NCI-H69 (cell line): ENCODE measurements around the gene DUOX2.
"Not testable (repeated sequence)": the region's sequence is repeated elsewhere in the genome, so short reads cannot be mapped to it uniquely, and the experiment has no call there.

Experiments used
- DNase-seq: peaks from one replicate; lab custom pipeline; 2025; lab: John Stamatoyannopoulos, UW

The DUOX2 gene

DNA sequence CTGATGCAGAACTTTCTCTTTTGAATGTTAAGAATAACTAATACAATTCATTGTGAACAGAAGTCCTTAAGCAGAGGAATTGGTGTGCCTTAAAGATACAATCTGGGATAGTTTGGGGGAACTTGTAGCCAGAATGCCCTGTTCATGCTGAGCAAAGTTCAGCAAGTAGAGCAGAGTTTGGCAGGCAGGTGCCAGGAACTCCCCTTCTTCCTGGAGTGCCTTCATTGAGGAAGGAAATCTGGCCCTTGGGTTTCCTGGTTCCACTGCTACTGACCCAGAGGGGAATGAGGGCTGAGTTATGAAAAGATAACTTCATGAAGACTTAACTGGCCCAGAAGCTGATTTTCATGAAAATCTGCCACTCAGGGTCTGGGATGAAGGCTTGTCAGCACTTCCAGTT is 40.4 kb downstream of the DUOX2 start:
- not testable (repeated sequence) for DNase-seq

DNA sequence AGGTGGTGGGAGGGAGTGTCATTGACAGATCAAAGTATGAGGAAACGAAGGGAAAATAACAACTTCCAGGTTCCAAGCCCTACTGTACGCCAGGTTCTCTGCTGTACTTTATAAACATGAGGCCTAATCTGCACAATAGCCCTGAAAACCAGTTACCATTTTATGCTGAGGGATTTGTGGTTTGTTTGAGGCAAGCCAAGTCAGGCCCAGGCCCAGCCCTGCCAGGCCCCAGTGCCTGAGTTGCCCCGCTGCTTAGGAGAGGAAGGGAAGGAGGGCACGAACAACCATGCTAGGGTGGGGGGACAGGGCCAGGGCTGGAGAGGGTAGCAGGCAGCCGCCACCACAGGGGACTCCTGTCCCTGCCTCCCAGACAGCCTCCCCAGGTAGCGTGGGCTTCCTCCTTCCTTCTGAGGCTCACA is 44.0 kb downstream of the DUOX2 start:
- not testable (repeated sequence) for DNase-seq

DNA sequence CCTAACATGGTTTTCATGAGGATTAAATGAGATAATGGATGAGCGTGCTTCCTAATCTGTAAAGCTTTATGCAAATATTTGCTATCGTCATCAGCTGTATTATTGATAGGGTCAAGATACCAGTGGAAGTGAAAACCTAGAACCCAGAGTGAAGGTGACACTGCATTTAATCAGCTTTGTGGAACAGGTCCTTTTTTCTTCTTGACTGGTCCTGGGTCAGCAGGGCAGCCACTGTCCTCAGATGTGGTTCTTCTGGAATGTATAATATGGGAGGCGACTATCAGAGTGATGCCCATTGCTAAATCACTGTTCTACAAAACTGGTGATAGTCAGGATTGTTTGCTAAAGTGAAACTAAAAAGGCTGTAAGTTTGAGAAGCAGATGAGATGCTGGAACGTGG is 49.6 kb downstream of the DUOX2 start:
- no peak for DNase-seq

DNA sequence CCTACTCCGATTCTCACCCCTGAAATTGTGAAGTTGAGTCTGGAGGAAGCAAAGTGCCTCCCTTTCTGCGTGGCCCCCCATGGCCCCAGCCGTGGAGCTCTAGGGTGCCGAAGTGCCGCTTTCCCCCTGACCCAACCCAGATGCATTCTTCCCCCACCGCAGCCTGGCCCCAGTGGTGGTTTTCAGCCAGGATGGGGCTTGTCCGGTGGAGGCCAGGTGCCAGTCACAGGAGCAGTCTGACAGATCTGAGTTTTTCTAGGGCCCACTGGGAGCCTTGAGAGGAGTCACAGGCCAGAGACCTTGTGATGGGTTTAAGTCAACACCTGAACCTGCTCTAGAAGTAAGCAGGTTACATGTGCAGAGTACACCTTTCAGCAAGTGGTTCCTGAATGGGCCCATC is 51.7 kb downstream of the DUOX2 start:
- not testable (repeated sequence) for DNase-seq

DNA sequence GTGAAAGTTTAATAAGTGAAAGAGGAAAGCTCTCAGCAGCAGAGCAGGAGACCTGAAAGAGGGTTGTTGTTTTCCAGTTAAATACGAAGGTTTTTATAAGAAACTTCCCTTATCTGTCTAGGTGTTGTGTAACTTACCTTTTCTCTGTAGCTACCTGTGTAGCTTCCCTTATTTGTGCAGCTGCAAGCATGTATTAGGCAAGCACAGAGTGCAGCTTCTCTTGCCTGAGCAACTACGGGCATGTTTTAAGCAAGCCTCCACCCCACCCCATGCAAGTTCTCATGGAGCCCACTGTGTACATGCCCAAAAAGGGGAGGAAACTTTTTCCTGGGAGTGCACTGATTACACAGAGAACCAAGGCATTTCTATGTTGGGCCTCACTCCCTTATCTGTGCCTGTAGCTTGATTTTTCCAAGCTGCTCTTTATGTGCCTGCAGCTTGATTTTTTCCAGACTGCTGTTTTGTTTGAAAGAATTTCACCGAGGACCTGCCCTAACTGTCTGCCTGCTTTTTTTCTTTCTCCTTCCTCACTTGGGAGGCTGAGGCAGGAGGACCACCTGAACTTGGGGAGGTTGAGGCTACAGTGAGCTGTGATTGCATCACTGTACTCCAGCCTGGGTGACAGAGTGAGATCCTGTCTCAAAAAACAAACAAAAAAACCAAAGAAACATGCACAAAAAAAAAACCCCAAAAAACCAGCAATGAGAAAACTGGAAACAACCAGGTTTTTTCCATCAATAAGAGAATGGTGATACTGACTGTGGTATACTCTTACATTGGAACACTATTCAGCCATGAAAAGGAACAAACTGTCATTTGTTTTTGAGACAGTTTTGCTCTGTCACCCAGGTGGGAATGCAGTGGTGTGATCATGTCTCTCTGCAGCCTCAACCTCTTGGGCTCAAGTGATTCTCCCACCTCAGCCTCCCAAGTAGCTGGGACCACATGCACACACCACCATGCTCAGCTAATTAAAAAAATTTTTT is 55.0 kb downstream of the DUOX2 start:
- DNase-seq, result not testable (repeated sequence)

DNA sequence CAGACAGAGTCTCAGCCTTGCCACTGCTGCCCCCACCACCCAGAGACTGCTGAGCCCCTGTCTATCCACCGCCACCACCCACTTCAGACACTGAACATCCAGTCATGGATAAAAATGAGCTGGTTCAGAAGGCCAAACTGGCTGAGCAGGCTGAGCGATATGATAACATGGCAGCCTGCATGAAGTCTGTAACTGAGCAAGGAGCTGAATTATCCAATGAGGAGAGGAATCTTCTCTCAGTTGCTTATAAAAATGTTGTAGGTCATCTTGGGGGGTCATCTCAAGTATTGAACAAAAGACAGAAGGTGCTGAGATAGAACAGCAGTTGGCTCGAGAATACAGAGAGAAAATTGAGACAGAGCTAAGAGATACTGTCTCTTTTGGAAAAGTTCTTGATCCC is 61.3 kb downstream of the DUOX2 start:
- not testable (repeated sequence) for DNase-seq

DNA sequence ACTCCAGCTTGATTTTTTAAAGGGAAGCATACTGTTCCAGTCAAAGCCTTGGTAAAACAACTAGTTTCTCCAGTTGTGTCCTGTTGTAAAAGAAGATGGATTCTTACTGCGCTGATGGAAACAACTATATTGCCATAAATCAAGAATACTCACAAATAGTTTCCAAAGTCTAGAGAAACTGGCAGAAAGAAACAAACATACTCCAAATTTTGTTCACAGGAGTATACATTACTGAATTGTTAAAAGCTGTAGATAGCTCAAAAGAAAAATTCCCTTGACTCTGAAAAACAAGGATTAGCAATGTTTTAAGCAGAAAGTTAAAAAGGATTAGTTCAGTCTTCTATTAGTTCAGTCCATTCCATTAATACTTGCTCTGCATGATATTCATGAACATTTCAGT is 63.4 kb downstream of the DUOX2 start:
- DNase-seq, result no peak

DNA sequence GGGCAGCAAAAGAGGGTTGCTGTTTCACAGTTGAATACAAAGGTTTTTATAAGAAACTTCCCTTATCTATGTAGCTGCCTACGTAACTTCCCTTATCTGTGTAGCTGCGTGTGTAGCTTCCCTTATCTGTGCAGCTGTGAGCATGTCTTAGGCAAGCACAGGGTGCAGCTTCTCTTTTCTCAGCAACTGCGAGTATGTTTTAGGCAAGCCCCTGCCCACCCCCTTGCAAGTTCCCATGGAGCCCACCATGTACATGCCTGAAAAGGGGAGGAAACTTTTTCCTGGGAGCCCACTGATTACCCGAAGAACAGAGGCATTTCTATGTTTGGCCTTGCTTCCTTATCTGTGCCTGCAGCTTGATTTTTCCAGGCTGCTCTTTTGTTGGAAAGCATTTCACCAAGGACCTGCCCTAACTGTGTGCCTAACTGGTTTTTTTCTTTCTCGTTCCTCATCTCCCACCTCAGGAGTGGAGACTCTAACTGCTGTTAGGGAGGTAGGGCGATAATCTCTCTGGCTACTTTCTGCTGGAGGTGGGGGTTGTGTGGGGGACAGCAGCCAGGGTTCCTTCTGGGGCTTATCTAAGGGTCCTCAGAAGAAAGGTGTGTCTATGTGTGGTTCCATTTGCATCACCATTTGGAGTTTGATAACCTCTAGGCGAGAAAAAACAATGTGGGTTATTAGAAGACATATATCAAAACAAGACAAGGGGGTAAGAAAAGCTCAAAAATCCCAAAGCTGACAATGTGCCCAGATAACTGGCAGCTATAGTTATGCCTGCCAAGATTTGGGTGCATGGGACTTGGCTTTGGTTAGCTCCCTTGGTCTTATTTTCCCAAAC is 65.0 kb downstream of the DUOX2 start:
- DNase-seq, result no peak

DNA sequence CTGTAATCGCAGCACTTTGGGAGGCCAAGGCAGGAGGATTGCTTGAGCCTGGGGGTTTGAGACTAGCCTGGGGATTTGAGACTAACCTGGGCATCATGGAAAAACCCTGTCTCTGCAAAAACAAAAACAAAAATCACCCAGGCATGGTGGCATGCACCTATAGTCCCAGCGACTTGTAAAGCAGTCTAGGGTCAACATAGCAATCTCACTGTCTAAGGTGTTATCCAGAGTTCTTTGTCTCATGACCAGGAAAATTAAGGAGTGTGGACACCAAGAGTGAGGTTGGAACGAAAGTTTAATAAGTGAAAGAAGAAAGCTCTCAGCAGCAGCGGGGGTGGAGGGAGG is 65.6 kb downstream of the DUOX2 start:
- not testable (repeated sequence) for DNase-seq

DNA sequence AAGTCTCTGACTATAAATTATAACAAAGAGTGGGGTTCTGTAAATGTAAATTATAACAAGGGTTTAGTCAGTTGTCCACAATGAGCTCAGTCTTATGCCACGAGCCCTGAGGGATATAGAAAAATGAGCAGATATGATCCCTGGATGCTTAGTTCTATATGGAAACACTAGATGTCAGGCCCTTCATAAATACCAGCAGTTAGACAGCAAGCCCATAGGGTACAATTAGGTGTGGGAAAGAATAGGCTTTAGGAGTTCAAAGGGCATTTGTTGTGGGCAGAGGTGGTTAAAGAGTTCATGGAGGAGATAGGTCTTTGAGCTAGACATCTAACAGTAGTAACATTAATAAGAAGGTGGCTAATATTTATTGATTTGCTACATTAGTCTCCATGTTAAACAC is 69.7 kb downstream of the DUOX2 start:
- not testable (repeated sequence) for DNase-seq

DNA sequence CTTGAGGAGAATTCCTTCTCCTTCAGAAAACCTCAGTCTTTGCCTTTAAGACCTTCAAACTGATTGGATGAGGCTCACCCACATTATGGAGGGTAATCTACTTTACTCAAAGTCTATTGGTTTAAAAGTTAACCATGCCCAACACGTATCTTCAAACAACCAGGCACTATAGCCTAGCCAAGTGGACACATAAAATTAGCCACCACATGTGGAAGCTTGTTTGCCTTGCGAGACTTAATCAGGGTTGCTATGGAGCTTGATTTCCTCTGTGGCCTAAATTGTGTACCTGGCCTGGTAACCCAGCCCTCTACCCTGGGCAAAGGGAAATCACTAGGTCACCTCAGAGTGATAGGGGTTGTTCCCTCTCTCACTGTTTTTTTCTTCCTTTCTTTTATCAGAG is 71.1 kb downstream of the DUOX2 start:
- not testable (repeated sequence) for DNase-seq
